ENCODE data around the gene CKAP2L. TPM values are rescaled to one million over a fixed set of nuclear protein-coding genes. Genes with fewer than 3 reads are reported as not detected.

The CKAP2L gene
- total and polyA plus RNA-seq, 9 of the 15 experiments (the other 6 are each of a cell fraction or from before 2014, with no cell fraction given): 10.4 to 21.9 (median 14.2) TPM

GRCh38 chr2:112712903-112713584 lies 51.4 kb downstream of the CKAP2L start (continued):
- TF ChIP-seq ZBTB12 (CRISPR knock-in tag; IDR thresholded peaks at IDR 0.05) (no peak), ZNF511 (CRISPR knock-in tag; IDR thresholded peaks at IDR 0.05) (no peak), ZEB2 (IDR thresholded peaks at IDR 0.05) (no peak), ZBTB2 (IDR thresholded peaks at IDR 0.05) (no peak; the same call in 1 of the 2 replicates), TAF15 (IDR thresholded peaks at IDR 0.05; ENCODE audit: low read depth, low read length) (no peak), LEF1 (IDR thresholded peaks at IDR 0.05) (no peak), ZNF778 (CRISPR knock-in tag; IDR thresholded peaks at IDR 0.05) (no peak), ZNF121 (CRISPR knock-in tag; conservative IDR thresholded peaks at IDR 0.05) (no peak), RCOR1 (IDR thresholded peaks at IDR 0.05; ENCODE audit: borderline replicate concordance in 1 of 2, low read depth in 2 of 2, low read length in 2 of 2) (peak in 1 of 2 experiments; percentile 76; a peak in 1 of 4 replicates), NCOA6 (IDR thresholded peaks at IDR 0.05) (no peak), STAG1 (CRISPR knock-in tag; IDR thresholded peaks at IDR 0.05; ENCODE audit: borderline replicate concordance) (no peak), CREB1 (IDR thresholded peaks at IDR 0.05) (no peak), CREB1 (CRISPR knock-in tag; IDR thresholded peaks at IDR 0.05) (peak; percentile 33; the same call in 1 of the 2 replicates), RERE (CRISPR knock-in tag; IDR thresholded peaks at IDR 0.05; ENCODE audit: borderline replicate concordance) (no peak), EHMT2 (IDR thresholded peaks at IDR 0.05) (no peak), SOX6 (IDR thresholded peaks at IDR 0.05) (peak; percentile 59; the same call in 1 of the 2 replicates), EGR1 (conservative IDR thresholded peaks at IDR 0.05) (peak; percentile 98)
